Measurements from ENCODE around the gene ZNF420.
"Not testable (repeated sequence)": the region's sequence is repeated elsewhere in the genome, so short reads cannot be mapped to it uniquely, and the experiment has no call there.

The ZNF420 gene

DNA sequence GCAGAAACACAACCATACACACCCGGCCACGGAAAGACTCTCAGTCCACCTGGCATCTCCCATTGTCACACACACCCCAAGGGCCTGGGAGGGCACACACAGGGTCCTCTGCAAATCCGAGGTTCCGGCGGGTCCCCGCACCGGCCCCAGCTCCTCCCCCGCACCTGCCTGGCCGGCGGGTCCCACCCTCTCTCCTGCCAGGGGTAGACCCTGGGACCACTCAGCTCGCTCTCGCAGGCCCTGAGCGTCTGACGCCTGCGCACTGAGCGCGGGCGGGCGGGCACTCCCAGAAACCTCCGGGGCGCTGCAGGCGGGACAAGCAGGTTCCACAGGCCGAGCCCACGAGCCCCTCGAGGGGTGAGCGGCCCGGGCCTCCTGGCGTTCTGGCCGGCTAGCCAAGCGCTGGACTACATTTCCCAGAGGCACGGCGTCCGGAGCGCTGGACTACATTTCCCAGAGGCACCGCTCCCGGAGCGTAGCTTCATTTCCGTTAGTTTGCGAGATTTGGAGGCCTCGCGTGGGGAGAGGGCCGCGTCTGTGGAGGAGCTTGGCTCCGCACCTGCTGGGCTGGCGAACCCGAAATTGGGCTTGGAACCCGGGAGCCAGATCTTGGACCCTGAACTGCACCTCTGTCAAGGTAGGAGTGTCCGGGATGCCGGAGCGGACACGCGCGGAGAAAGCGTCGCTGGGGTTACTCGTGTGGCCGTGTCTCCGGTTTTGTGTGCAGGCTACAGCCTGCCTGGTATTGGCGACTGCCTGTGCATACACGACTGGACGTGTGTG lies at the start of gene ZNF420:
Gene ZNF420 (plus strand): TSS at position 500 of the 783 bp plus-strand sequence. CDS start 10,686 bp downstream, outside the sequence.
- peak; percentile 99 for DNase-seq (ENCODE audit: low read depth, low spot score)

GRCh38 chr19:37045140-37045539 lies 33.1 kb upstream of the ZNF420 start:
- DNase-seq (ENCODE audit: low read depth, low spot score): no peak

DNA sequence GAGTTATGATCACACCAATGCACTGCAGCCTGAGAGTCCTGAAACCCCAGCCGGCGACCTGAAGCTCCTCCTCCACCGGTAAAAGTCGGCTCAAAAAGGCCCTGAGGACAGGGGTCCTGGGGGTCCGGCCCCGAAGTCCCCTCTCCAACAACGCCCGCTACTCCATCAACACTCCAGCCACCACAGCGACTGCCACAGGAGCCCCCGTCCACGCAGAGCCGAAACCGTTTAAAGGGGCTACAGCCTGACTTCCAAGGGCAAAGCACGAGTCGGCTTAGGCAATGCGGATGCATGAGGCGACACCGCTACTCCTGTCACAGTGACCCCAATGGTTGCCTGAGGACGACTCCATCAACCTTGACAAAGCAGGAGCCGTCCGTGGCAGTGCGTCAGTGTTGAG lies 22.9 kb upstream of the ZNF420 start:
- no peak for DNase-seq (ENCODE audit: low read depth, low spot score)

- no peak for DNase-seq (ENCODE audit: low read depth, low spot score)
Observed at GRCh38 chr19:37056776-37057175, 21.5 kb upstream of the ZNF420 start.

- DNase-seq (ENCODE audit: low read depth, low spot score): no peak
Observed at GRCh38 chr19:37059142-37059541, 19.1 kb upstream of the ZNF420 start.

DNA sequence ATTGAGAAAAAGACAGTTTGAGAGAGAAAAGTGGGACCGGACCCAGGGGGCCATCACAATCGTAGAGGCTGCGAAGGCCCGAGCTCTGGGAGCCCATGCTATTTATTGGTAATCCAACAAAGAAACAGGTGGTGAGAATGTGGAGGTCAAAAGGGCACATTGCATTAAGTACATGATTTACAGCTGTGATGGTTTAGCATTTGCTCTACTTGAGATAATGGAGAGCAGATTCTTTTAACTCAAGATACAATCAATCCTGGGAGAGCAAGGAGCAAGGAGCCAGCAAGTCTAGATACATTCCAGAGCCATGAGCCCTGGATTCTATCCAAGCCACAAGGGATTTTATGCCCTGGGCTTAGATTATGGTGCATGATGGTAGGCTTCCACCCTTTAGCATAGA lies 13.3 kb upstream of the ZNF420 start:
- not testable (repeated sequence) for DNase-seq (ENCODE audit: low read depth, low spot score)

- DNase-seq (ENCODE audit: low read depth, low spot score): no peak
Observed at GRCh38 chr19:37074111-37074510, 4.1 kb upstream of the ZNF420 start.

DNA sequence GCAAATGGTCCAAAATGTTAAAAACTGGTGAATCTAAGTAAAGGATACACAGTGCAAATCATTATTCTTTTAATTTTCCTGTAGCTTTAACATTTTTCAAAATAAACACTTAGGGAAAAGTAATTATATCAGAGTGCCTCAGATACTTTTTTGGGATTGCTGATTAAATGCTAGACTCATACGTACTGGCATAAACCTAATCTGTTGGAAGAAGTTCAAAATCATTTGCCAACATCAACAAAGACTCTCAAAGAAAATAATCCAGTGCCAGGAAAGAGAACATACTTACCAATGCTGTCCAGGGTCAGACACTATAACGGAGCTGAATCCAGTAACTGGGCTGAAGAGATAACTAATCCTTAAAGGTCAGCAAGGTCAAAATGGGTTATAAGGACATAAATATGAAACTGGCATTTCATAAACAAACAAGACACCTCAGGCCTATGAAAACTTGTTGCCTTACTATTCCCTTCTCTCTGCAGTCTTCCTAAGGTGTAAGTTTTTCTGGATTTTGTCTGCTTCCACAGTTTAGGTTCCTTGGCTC lies 3.3 kb upstream of the ZNF420 start:
- DNase-seq (ENCODE audit: low read depth, low spot score): no peak

GRCh38 chr19:37076524-37076923 lies 1.7 kb upstream of the ZNF420 start:
- DNase-seq (ENCODE audit: low read depth, low spot score): not testable (repeated sequence)

DNA sequence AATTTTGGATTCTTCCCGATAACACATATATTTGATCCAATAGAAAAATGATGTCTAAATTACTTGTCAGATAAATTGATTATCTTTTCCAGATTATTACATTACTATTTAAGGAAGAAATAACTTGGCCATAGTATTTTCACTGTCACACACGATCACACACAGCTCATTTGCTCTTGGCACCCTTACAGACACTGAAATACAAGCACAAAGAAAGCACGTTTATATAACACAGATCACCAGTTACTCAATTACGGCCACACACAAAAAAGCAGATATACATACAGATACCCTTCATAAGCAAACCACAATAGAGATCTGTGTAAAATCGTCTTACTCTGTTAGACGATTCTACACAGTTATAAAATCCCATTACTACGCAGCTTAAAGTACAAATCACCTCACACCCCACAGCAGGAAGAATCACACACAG lies 716 bp upstream of the ZNF420 start:
- DNase-seq (ENCODE audit: low read depth, low spot score): no peak

- no peak for DNase-seq (ENCODE audit: low read depth, low spot score)
Observed at GRCh38 chr19:37078717-37079032, 442 bp downstream of the ZNF420 start.

DNA sequence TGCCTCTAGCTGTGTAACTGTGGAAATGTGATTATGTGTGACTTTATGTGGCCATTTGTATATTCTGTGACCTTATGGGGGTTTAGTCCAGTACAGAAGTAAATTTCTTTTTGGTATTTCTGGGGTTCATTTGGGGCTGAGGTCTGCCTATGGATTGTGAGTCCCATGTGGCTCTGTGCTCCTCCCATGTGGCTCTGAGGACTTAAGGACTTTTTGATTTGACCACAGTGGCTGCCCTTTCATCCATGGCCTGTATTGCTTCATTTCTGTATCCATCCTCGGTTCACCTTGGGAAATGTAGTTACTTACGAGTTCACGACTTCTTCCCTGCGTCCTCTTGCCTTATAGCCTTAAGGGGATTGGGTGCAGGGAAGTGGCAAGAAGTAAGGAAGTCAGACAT lies 1.0 kb downstream of the ZNF420 start:
- DNase-seq (ENCODE audit: low read depth, low spot score): no peak

DNA sequence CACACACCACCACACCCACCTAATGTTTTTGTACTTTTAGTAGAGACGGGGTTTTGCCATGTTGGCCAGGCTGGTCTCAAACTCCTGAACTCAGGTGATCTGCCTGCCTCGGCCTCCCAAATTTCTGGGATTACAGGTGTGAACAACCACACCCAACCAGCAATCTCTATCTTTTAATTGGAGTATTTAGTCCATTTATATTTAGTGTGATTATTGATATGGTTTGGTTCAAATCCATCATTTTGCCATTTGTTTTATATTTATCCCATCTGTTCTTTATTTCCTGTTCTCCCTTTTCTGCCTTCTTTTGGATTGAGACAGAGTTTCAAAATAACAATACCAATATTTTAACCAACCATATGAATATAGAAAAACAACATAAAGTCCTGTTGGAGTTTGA lies 4.1 kb downstream of the ZNF420 start:
- no peak for DNase-seq (ENCODE audit: low read depth, low spot score)

DNA sequence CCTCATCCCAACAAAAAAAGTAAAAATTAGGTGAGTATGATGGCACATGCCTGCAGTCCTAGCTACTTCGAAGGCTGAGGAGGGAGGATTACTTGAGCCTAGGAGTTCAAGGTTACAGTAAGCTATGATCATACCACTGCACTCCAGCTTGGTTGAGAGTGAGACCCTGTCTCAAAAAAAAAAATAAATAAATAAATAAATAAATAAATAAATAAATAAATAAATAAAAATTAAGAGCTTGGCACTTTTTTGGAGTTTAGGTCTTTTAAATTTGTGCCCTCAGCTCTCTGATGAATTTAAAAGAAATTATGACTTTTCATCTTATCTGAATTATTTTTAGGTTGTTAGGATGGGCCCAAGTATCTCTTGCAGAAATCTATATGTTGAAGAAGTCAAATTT lies 8.9 kb downstream of the ZNF420 start:
- DNase-seq (ENCODE audit: low read depth, low spot score): no peak

- no peak for DNase-seq (ENCODE audit: low read depth, low spot score)
Observed at GRCh38 chr19:37095859-37096258, 17.6 kb downstream of the ZNF420 start.

- DNase-seq (ENCODE audit: low read depth, low spot score): no peak
Observed at GRCh38 chr19:37098570-37098969, 20.3 kb downstream of the ZNF420 start.

- not testable (repeated sequence) for DNase-seq (ENCODE audit: low read depth, low spot score)
Observed at GRCh38 chr19:37104135-37104534, 25.9 kb downstream of the ZNF420 start.

- DNase-seq (ENCODE audit: low read depth, low spot score): not testable (repeated sequence)
Observed at GRCh38 chr19:37111753-37112152, 33.5 kb downstream of the ZNF420 start.

DNA sequence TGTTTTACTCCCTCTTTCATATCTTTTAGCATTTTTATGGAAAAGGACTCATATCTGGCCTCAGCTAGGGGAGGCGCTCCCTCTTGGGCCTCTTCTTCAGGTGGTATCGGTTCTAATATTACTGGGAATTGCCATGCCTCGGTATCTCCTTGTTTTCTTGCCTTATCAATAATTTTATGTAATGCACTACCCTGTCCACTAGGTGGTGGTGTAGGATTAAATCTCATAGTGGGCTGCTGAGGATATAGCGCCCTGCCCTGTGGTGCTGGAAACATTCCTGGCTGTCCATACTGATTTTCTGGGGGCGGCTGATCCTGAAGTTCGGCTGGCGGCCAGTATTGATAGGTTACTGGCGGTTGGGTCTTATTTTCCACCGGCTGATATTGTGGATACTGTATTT lies 35.8 kb downstream of the ZNF420 start:
- no peak for DNase-seq (ENCODE audit: low read depth, low spot score)

DNA sequence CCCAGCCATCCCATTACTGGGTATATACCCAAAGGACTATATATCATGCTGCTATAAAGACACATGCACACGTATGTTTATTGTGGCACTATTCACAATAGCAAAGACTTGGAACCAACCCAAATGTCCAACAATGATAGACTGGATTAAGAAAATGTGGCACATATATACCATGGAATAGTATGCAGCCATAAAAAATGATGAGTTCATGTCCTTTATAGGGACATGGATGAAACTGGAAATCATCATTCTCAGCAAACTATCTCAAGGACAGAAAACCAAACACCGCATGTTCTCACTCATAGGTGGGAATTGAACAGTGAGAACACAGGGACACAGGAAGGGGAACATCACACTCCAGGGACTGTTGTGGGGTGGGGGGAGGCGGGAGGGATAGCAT lies 43.9 kb downstream of the ZNF420 start:
- not testable (repeated sequence) for DNase-seq (ENCODE audit: low read depth, low spot score)

- DNase-seq (ENCODE audit: low read depth, low spot score): no peak
Observed at GRCh38 chr19:37127999-37128820, 50.0 kb downstream of the ZNF420 start.

DNA sequence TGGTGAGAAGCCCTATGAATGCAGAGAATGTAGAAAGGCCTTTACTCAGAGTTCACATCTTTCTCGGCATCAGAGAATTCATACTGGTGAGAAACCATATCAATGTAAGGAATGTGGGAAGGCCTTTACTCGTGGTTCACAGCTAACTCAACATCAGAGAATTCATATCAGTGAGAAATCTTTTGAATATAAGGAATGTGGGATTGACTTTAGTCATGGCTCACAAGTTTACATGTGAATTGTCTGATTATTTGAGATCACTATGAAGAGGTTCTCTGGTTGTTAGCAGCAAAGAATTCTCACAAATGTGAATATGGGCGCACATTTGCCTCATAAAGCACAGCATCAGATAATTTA lies 50.6 kb downstream of the ZNF420 start:
- no peak for DNase-seq (ENCODE audit: low read depth, low spot score)

- no peak for DNase-seq (ENCODE audit: low read depth, low spot score)
Observed at GRCh38 chr19:37136111-37136510, 57.9 kb downstream of the ZNF420 start.

Measured in astrocyte of the hippocampus (primary cell).